ENCODE data around the gene TMEM190.

DNA sequence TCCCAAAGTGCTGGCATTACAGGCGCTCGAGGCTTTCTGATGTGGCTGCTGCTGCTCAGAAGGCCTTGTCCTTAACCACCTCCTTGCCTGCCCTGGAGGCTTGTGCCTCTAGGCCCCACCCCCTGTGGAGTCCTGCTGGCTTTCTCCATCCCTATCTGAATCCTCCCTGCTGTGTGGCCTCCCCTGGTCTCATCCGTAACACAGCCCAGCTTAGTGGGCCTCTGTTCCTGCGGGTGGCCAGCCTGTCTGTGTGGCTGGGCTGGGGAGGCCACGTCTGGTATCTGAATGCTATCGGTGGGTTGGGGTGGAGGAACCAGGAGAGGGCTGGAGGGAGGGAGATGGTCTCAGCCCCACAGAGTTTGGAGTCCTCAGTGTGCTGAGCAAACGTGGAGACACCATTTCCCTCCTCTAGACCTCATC lies 13.8 kb downstream of the TMEM190 start:
- TF ChIP-seq, protein P1, sequence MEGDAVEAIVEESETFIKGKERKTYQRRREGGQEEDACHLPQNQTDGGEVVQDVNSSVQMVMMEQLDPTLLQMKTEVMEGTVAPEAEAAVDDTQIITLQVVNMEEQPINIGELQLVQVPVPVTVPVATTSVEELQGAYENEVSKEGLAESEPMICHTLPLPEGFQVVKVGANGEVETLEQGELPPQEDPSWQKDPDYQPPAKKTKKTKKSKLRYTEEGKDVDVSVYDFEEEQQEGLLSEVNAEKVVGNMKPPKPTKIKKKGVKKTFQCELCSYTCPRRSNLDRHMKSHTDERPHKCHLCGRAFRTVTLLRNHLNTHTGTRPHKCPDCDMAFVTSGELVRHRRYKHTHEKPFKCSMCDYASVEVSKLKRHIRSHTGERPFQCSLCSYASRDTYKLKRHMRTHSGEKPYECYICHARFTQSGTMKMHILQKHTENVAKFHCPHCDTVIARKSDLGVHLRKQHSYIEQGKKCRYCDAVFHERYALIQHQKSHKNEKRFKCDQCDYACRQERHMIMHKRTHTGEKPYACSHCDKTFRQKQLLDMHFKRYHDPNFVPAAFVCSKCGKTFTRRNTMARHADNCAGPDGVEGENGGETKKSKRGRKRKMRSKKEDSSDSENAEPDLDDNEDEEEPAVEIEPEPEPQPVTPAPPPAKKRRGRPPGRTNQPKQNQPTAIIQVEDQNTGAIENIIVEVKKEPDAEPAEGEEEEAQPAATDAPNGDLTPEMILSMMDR (IDR thresholded peaks at IDR 0.05): no peak
- TF ChIP-seq POLR2AphosphoS5 (IDR thresholded peaks at IDR 0.05) (no peak), EP300 (IDR thresholded peaks at IDR 0.05) (no peak), POLR2A (IDR thresholded peaks at IDR 0.05) (no peak)

All from sigmoid colon (tissue), 4 donors.